Mucosa of rectum (tissue), 2 donors: Measurements from ENCODE around the gene WNT7A.

ENCODE experiments used
- H3K27ac ChIP-seq, 2 donors: one replicate each; pipeline ENCODE4 v1.7.0; 2013; ENCODE audit warnings: inconsistent platforms in 2 of 2, low read depth in 2 of 2, low read length in 2 of 2
- H3K27me3 ChIP-seq, 2 donors: one replicate each; pipeline ENCODE4 v1.7.0; 2013; ENCODE audit warnings: low read length in 2 of 2; ENCODE audit not compliant: control insufficient read depth in 2 of 2, insufficient read depth in 2 of 2
- H3K36me3 ChIP-seq, 2 donors: one replicate each; pipeline ENCODE4 v1.7.0; 2013; ENCODE audit warnings: low read length in 2 of 2; ENCODE audit not compliant: control insufficient read depth in 2 of 2, insufficient read depth in 2 of 2
- H3K4me1 ChIP-seq, 2 donors: one replicate each; pipeline ENCODE4 v1.7.0; 2013; ENCODE audit warnings: low read length in 2 of 2, mild to moderate bottlenecking in 1 of 2; ENCODE audit not compliant: control insufficient read depth in 2 of 2, insufficient read depth in 2 of 2
- H3K4me3 ChIP-seq, 2 donors: one replicate each; pipeline ENCODE4 v1.7.0; 2013; ENCODE audit warnings: low read length in 2 of 2
- H3K9ac ChIP-seq, 2 donors: one replicate each; pipeline ENCODE4 v1.7.0; 2013; ENCODE audit warnings: low read length in 2 of 2, low read depth in 1 of 2, mild to moderate bottlenecking in 1 of 2
- H3K9me3 ChIP-seq, 2 donors: one replicate each; pipeline ENCODE4 v1.7.0; 2013; ENCODE audit warnings: low read length in 2 of 2; ENCODE audit not compliant: control insufficient read depth in 2 of 2
- donor health status: healthy.
- donor health status: Normal muscosa, but diverticular disease.

Gene WNT7A

DNA sequence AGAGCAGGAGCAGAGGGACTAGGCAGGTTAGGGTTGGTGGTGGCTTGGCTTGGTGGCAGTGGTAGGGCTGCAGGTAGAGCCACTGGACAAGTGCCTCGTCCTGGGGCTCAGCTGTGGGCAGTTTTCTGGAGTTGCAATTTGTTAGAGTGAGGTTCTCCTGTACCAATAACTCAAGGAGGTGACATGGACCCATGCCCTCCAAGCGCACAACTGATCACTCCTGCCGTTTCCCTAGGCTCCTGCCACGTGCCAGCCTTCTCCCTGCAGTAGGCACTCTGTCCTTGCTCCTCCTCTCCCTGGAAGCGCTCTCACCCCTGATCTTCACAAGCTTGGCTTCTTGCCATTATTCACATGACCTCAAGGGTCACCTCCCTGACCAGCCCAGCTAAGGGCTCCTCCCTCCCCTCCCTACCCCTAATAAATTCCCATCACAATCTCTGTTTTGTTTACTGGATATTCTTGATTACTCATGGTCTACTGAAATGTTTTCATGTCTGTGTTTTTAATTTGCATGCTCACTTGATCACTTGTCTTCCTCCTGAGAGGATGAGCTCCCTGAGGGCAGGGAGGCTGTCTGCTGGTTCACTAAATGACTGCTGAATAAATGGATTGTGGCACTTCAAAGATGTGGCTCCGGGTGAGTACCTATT, 3.3 kb downstream of the WNT7A start:
- Histone ChIP-seq H3K36me3 (no peaks in the 10 kb centered on the region), H3K4me1 (peaks cover 0 to 5% of the 10 kb centered on the region in 2 donors), H3K9ac (no peak overlapping the region), H3K4me3 (no peak overlapping the region), H3K9me3 (no peaks in the 10 kb centered on the region), H3K27me3 (peaks cover 31 to 44% of the 10 kb centered on the region in 2 donors), H3K27ac (no peak overlapping the region)

DNA sequence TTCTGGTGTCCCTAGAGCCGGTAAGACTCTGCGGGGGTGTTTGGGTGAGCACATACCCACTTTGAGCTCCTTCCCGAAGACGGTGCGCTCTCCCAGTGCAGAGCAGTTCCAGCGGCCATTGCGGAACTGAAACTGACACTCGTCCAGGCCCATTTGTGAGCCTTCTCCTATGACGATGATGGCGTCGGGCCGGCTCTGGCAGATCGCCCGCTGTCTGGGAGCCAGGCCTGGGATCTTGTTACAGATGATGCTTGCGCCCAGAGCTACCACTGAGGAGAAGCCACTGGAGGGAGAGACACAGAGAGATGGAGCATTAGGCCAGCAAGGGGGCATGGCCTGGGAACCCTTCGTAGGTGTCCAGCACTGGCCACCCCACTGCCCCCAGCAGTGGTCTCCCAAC, 5.0 kb downstream of the WNT7A start:
- H3K9ac ChIP-seq: no peak overlapping the region
- no peaks in the 10 kb centered on the region for H3K9me3 ChIP-seq
- peaks cover 25 to 34% of the 10 kb centered on the region in 2 donors for H3K27me3 ChIP-seq
- H3K4me1 ChIP-seq: peaks cover 0 to 5% of the 10 kb centered on the region in 2 donors
- H3K36me3 ChIP-seq: no peaks in the 10 kb centered on the region
- H3K27ac ChIP-seq: no peak overlapping the region
- no peak overlapping the region for H3K4me3 ChIP-seq

DNA sequence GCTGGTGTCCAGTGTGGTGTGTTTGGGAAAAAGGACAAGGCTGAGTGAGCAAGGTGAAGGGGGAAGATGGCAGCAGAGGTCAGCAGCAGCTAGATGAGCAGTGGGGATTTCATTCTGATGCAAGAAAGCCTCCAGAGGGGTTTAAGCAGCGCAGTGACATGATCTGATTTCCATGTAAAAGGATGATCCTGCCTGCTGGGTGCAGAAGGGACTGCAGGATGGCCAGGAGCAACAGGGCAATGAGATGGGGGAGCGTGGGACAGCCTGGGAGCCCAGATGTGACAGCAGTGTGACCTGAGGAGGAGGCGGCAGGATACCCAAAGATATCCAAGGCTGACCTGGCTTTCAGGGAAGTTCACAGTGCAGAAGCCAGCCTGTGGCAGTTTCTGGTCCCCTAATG, 6.1 kb downstream of the WNT7A start:
- Histone ChIP-seq H3K4me1 (peaks cover 0 to 5% of the 10 kb centered on the region in 2 donors), H3K9me3 (no peaks in the 10 kb centered on the region), H3K27ac (no peak overlapping the region), H3K9ac (no peak overlapping the region), H3K27me3 (peaks cover 20 to 26% of the 10 kb centered on the region in 2 donors), H3K4me3 (no peak overlapping the region), H3K36me3 (no peaks in the 10 kb centered on the region)

DNA sequence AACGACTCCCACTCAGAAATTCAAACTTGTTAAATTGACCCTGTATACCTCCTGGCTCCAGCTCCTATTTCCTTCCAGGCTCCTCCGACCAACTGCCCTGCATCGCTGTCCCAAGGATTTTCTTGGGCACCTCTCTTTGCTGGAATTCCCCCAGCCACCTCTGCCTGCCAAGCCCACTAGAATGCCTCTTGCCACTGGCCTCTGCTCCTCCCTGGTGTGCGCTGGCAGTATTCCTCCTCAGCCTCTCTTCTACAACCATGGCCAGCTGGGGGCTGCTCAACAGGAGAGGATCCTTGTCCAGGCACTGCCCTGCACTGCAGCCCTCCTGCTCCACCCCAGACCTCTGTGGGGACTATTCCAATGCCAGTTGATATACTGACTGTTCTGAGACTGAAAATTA, 7.4 kb downstream of the WNT7A start:
- peaks cover 17% of the 10 kb centered on the region in 2 donors for H3K27me3 ChIP-seq
- no peak overlapping the region for H3K9ac ChIP-seq
- no peak overlapping the region for H3K4me3 ChIP-seq
- H3K27ac ChIP-seq: no peak overlapping the region
- H3K36me3 ChIP-seq: no peaks in the 10 kb centered on the region
- H3K4me1 ChIP-seq: no peaks in the 10 kb centered on the region
- no peaks in the 10 kb centered on the region for H3K9me3 ChIP-seq

DNA sequence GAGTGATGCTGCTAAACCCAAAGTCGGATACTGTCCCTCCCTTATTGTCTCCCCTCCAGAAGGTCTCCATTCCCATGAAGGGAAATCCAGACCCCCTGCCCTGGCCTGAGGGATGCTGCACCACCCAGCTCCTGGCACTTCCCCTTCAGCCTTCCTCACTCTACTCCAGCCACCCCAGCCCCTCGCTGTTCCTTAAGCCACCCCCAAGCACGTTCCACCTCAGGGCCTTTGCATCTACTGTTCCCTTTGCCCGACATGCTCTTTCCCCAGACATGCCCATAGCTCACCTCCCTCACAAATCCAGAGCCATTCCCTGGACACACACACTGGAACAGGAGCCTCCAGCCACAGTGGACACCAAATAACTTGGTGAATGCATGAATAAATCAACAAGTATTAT, 8.1 kb downstream of the WNT7A start:
- no peaks in the 10 kb centered on the region for H3K9me3 ChIP-seq
- no peaks in the 10 kb centered on the region for H3K4me1 ChIP-seq
- H3K4me3 ChIP-seq: no peak overlapping the region
- peaks cover 10 to 15% of the 10 kb centered on the region in 2 donors for H3K27me3 ChIP-seq
- H3K27ac ChIP-seq: no peak overlapping the region
- no peaks in the 10 kb centered on the region for H3K36me3 ChIP-seq
- no peak overlapping the region for H3K9ac ChIP-seq

DNA sequence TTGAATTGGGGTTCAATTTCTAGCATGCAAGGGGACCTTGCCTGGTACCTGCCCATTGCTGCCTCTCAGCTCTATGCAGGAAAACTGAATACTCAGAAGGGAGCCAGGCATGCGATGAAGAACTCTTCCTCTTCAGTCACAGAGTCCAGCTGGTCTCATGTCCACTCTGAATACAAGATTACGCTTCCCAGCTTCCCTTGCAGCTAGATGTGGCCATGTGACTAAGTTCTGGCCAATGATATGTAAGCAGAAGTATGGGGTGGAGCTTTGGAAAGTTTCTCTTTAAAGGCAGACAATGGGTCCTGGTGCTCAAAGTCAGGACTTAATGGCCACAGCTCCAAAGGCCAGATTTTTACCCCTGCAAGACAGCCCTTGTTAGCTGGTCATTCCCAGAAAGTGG, 9.0 kb downstream of the WNT7A start:
- Histone ChIP-seq H3K36me3 (no peaks in the 10 kb centered on the region), H3K4me3 (no peak overlapping the region), H3K9ac (no peak overlapping the region), H3K9me3 (no peaks in the 10 kb centered on the region), H3K27ac (no peak overlapping the region), H3K4me1 (no peaks in the 10 kb centered on the region), H3K27me3 (peaks cover 3 to 9% of the 10 kb centered on the region in 2 donors)

DNA sequence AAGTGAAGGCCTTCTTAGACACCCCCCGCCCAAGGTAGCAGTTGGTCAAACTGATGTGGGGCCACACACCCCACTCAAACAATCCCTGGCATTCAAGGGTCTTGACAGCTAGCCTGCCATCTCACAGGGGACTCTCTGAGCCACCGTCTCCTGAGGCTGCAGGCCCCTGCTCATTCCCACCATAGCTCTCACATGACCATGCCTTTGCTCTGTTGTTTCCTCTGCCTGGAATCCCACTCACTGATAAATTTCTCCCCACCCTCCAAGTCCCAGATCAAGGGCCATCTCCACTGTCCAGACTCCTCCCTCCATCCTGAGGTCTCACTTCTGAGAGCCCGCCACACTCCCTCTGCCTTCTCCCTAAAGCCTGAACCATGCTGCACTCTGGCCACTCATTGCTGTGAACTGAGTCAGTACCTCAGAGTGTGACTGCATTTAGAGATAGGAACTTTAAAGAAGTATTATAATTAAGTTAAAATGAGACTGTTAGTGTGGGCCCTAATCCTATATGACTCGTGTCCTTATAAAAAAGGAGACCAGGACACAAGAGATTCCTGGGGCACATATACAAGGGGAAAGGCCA, 10.0 kb downstream of the WNT7A start:
- Histone ChIP-seq H3K27ac (no peak overlapping the region), H3K9ac (no peak overlapping the region), H3K36me3 (no peaks in the 10 kb centered on the region), H3K27me3 (peaks cover 3 to 9% of the 10 kb centered on the region in 2 donors), H3K4me1 (no peaks in the 10 kb centered on the region), H3K4me3 (no peak overlapping the region), H3K9me3 (no peaks in the 10 kb centered on the region)

DNA sequence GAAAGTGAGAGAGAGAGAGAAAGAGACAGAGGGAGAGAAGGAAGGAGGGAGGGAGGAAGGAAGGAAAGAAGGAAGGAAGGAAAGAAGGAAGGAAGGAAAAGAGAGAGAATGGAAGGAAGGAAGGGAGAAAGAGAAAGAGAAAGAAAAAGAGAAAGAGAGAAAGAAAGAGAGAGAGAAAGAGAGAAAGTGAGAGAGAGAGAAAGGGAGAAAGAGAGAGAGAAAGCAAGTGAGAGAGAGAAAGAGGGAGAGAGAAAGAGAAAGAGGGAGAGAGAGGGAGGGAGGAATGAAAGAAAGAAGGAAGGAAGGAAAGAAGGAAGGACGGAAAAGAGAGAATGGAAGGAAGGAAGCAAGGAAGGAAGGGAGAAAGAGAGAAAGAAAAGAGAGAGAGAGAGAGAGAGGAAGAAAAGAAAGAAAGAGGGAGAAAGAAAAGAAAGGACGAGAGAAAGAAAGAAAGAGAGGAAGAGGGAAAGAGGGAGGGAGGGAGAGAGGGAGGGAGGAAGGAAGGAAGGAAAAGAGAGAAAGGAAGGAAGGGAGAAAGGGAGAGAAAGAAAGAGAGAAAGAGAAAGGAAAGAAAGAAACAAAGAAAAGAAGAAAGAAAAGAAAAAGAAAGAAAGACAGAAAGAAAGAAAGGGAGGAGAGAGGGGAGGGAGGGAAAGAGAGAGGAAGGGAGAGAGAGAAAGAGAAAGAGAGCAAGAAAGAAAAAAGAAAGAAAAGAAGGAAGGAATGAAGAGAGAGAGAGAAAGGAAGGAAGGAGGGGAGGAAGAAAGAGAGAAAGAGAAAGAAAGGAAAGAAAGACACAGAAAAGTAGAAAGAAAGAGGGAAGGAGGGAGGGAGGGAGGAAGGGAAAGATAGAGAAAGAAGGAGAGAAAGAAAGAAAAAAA, 10.8 kb downstream of the WNT7A start:
- Histone ChIP-seq H3K27me3 (peaks cover 0 to 9% of the 10 kb centered on the region in 2 donors), H3K4me1 (no peaks in the 10 kb centered on the region), H3K9me3 (no peaks in the 10 kb centered on the region), H3K27ac (no peak overlapping the region), H3K36me3 (no peaks in the 10 kb centered on the region), H3K9ac (no peak overlapping the region), H3K4me3 (no peak overlapping the region)

DNA sequence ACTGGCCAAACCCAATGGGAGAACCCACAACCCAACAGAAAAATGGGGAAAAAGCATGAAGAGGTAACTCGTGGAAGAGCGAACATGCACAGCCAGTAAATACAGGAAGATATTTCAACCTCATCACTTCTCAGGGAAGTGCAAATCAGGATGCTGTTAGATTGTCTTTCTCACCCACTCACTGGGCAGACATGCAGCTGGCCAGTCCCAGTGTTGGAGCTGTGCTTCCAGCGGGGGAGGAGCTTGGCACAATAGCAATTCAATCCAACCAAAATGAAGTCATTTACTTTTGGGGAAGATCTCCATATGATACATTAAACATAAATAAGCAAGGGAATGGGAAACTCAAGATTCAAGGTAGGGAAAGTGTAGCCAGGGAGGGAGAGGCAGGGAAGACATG, 12.1 kb downstream of the WNT7A start:
- H3K4me1 ChIP-seq: no peaks in the 10 kb centered on the region
- no peaks in the 10 kb centered on the region for H3K36me3 ChIP-seq
- no peak overlapping the region for H3K9ac ChIP-seq
- peaks cover 0 to 5% of the 10 kb centered on the region in 2 donors for H3K27me3 ChIP-seq
- no peak overlapping the region for H3K4me3 ChIP-seq
- no peak overlapping the region for H3K27ac ChIP-seq
- H3K9me3 ChIP-seq: no peaks in the 10 kb centered on the region
